GM12873 (cell line): Measurements from ENCODE around the gene CTCF.

Experiments used
- TF ChIP-seq, protein P1 (sequence below): IDR thresholded peaks from 2 replicates; pipeline ENCODE4 v1.5.1; 2012; ENCODE audit warnings: low read depth, mild to moderate bottlenecking, moderate library complexity, low read length, control low read depth; ENCODE audit not compliant: insufficient read depth; ENCODE audit errors: missing control alignments

The CTCF gene

DNA sequence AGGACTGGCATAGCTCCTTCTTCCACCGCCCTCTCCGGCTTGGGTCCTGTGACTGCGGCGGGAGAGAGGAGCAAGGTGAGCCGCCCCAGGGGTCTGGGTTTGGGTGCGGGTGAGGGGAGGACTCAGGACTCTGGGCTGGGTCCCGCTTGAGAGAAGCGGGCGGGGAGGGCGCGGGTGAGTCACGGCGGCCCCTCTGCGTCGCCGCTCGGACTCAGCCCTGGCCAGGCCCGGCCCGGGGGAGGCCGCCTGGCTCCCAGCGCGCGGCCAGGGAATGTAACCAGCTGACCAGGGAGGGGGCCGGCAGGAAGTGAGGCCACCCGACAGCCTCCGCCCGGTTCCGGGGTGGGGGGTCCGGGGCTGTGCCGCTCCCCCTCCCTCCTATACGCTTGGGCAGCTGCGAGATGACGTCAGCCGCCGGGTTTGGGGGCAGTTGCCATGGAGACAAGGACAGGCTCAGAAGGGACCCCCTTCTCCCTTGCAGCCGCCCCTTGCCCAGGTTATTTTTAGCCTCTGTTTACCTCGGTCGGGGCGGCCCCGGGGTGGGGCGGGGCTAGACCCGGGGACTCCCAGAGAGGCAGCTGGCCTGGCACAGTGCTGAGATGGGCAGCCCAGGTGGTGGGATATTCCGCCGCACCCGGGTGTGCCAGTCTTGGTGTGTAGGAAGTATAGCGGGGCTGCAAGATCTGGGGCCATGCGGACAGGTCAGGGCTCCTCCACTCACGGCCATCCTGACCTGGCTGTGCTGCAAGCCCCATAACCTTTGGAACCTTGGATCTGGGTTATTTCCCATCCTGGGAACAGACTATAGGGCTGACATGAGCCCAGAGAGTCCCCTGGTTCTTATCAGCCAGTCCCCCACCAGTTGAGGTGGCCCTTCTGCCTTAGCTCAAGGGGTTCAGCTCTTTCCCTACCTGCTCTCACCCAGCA is 32.0 kb upstream of the CTCF start:
- TF ChIP-seq, protein P1, sequence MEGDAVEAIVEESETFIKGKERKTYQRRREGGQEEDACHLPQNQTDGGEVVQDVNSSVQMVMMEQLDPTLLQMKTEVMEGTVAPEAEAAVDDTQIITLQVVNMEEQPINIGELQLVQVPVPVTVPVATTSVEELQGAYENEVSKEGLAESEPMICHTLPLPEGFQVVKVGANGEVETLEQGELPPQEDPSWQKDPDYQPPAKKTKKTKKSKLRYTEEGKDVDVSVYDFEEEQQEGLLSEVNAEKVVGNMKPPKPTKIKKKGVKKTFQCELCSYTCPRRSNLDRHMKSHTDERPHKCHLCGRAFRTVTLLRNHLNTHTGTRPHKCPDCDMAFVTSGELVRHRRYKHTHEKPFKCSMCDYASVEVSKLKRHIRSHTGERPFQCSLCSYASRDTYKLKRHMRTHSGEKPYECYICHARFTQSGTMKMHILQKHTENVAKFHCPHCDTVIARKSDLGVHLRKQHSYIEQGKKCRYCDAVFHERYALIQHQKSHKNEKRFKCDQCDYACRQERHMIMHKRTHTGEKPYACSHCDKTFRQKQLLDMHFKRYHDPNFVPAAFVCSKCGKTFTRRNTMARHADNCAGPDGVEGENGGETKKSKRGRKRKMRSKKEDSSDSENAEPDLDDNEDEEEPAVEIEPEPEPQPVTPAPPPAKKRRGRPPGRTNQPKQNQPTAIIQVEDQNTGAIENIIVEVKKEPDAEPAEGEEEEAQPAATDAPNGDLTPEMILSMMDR, result no peak

- TF ChIP-seq, protein P1, result no peak
Observed at GRCh38 chr16:67531247-67531646, 31.1 kb upstream of the CTCF start.

- TF ChIP-seq, protein P1, result no peak
Observed at GRCh38 chr16:67533024-67533560, 29.2 kb upstream of the CTCF start.

GRCh38 chr16:67534431-67534830 is 27.9 kb upstream of the CTCF start:
- TF ChIP-seq, protein P1, result peak; percentile 22

- TF ChIP-seq, protein P1, result no peak
Observed at GRCh38 chr16:67535201-67535600, 27.1 kb upstream of the CTCF start.

DNA sequence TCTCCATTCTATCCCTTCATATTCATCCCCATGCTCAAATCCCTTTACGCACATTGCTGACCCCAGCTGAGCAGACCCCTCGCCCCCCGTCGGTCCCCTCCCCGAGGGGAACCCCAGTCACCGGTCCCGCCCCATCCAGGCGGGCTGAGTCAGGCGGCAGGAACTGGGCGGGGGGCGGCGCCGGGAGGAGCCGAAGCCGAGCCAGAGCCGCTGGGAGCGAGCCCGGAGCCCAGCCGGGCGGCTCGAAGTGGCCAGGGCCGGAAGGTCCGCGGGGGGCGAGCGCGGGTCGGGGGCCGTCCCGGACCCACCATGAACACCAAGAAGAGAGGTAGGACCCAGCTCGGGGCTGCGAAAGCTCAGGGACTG is 25.1 kb upstream of the CTCF start:
- TF ChIP-seq, protein P1, result no peak
